HEK293T (cell line): ENCODE measurements around the gene CDC42EP2.

ENCODE experiments used
- BHLHE40 ChIP-seq: fragments of 450-650 bp; IDR thresholded peaks from 2 replicates; pipeline ENCODE4 v1.6.1; 2016; ENCODE audit warnings: mild to moderate bottlenecking, moderate library complexity, borderline replicate concordance
- SP1 ChIP-seq: fragments of 450-650 bp; IDR thresholded peaks from 2 replicates; pipeline ENCODE4 v1.6.1; 2017
- ZNF384 ChIP-seq: fragments of 450-650 bp; IDR thresholded peaks from 2 replicates; pipeline ENCODE4 v1.6.1; 2016

DNA sequence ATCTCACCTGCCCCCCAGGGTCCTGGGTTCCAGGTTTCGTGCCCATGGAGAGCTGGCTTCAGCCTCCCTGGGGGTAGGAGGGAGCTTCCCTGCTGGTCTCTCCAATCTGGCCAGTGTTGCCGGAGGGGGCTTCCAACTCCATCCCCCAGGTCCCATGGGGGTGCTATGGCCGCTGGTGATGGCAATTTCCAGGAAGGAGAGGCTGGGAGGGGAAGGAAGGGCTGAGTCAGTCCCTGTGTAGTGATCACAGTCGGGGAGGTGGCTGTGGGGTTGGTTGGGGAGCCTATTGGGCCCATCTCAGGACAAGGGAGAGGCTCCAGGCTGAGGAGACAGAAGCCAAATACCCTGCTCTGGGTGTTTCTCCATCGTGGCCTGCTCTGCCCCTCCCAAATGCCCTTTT is 5.7 kb upstream of the CDC42EP2 start:
- TF ChIP-seq ZNF384 (no peak), BHLHE40 (no peak), SP1 (no peak)
